ENCODE results near the gene FLRT1. TPM values are rescaled to one million over a fixed set of nuclear protein-coding genes. Genes with fewer than 3 reads are reported as not detected.

The FLRT1 gene
- total RNA-seq, 1 donor from 2014 or later: 0.26 TPM

- Histone ChIP-seq H3K36me3 (ENCODE audit: control insufficient read depth, insufficient read depth, low read length) (no peaks in the 10 kb centered on the region), H3K4me3 (ENCODE audit: low read depth, low read length) (no peak overlapping the region), H3K27me3 (ENCODE audit: control insufficient read depth, insufficient read depth, low read length) (peaks cover 2% of the 10 kb centered on the region)
- DNase-seq (ENCODE audit: low read depth): no peak
- TF ChIP-seq CTCF (IDR thresholded peaks at IDR 0.05; ENCODE audit: insufficient read depth, low read length, severe bottlenecking): no peak
- FAIRE-seq: peak; percentile 62
These were observed 22.4 kb upstream of the FLRT1 start for GRCh38 chr11:64013141-64013896.

- Histone ChIP-seq H3K4me3 (ENCODE audit: low read depth, low read length) (no peak overlapping the region), H3K36me3 (ENCODE audit: control insufficient read depth, insufficient read depth, low read length) (no peaks in the 10 kb centered on the region), H3K27me3 (ENCODE audit: control insufficient read depth, insufficient read depth, low read length) (peaks cover 4% of the 10 kb centered on the region)
- TF ChIP-seq CTCF (IDR thresholded peaks at IDR 0.05; ENCODE audit: insufficient read depth, low read length, severe bottlenecking): no peak
- FAIRE-seq (no peak), DNase-seq (ENCODE audit: low read depth) (no peak)
These were observed 21.4 kb upstream of the FLRT1 start for GRCh38 chr11:64014356-64014755.

- Histone ChIP-seq H3K27me3 (ENCODE audit: control insufficient read depth, insufficient read depth, low read length) (peaks cover 4% of the 10 kb centered on the region), H3K4me3 (ENCODE audit: low read depth, low read length) (no peak overlapping the region), H3K36me3 (ENCODE audit: control insufficient read depth, insufficient read depth, low read length) (no peaks in the 10 kb centered on the region)
- TF ChIP-seq CTCF (IDR thresholded peaks at IDR 0.05; ENCODE audit: insufficient read depth, low read length, severe bottlenecking): no peak
- DNase-seq (ENCODE audit: low read depth): no peak
- FAIRE-seq: no peak
These were observed 20.2 kb upstream of the FLRT1 start for GRCh38 chr11:64015510-64015909.

GRCh38 chr11:64015935-64016845 lies 19.5 kb upstream of the FLRT1 start:
- H3K36me3 ChIP-seq (ENCODE audit: control insufficient read depth, insufficient read depth, low read length): no peaks in the 10 kb centered on the region
- H3K27me3 ChIP-seq (ENCODE audit: control insufficient read depth, insufficient read depth, low read length): peaks cover 5% of the 10 kb centered on the region
- no peak for DNase-seq (ENCODE audit: low read depth)
- no peak for FAIRE-seq
- TF ChIP-seq CTCF (IDR thresholded peaks at IDR 0.05; ENCODE audit: insufficient read depth, low read length, severe bottlenecking): no peak
- H3K4me3 ChIP-seq (ENCODE audit: low read depth, low read length): no peak overlapping the region

GRCh38 chr11:64017945-64018224 lies 17.8 kb upstream of the FLRT1 start:
- DNase-seq (ENCODE audit: low read depth): no peak
- FAIRE-seq: no peak
- Histone ChIP-seq H3K4me3 (ENCODE audit: low read depth, low read length) (no peak overlapping the region), H3K27me3 (ENCODE audit: control insufficient read depth, insufficient read depth, low read length) (peaks cover 5% of the 10 kb centered on the region), H3K36me3 (ENCODE audit: control insufficient read depth, insufficient read depth, low read length) (no peaks in the 10 kb centered on the region)
- TF ChIP-seq CTCF (IDR thresholded peaks at IDR 0.05; ENCODE audit: insufficient read depth, low read length, severe bottlenecking): no peak

Data from bronchial epithelial cell (primary cell).